GM12874 (cell line): Measurements from ENCODE around the gene ELOVL3.

Source experiments
- TF ChIP-seq, protein P1 (sequence below): IDR thresholded peaks from 2 replicates; pipeline ENCODE4 v1.5.1; 2011; ENCODE audit warnings: low read depth, mild to moderate bottlenecking, control low read depth, low read length, moderate library complexity; ENCODE audit not compliant: insufficient read depth

ELOVL3 gene

DNA sequence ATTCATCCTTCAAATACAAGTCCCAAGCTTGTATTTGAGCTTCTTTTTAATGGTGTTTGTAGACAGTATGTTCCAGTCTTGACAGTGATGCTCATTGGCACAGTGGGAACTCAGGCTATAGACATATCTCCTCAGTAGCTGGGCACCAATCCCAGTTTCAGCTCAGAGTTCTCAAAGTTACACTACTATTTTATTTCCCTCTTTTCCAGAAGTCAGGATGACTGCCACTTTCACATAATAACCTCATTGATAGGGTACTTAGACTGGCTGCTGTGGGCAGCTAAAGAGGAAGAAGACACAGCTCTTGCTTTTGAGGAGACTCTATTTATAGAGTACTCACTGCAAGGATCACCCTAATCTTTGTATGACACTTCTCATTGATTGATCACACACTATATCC lies 21.6 kb downstream of the ELOVL3 start:
- TF ChIP-seq, protein P1, sequence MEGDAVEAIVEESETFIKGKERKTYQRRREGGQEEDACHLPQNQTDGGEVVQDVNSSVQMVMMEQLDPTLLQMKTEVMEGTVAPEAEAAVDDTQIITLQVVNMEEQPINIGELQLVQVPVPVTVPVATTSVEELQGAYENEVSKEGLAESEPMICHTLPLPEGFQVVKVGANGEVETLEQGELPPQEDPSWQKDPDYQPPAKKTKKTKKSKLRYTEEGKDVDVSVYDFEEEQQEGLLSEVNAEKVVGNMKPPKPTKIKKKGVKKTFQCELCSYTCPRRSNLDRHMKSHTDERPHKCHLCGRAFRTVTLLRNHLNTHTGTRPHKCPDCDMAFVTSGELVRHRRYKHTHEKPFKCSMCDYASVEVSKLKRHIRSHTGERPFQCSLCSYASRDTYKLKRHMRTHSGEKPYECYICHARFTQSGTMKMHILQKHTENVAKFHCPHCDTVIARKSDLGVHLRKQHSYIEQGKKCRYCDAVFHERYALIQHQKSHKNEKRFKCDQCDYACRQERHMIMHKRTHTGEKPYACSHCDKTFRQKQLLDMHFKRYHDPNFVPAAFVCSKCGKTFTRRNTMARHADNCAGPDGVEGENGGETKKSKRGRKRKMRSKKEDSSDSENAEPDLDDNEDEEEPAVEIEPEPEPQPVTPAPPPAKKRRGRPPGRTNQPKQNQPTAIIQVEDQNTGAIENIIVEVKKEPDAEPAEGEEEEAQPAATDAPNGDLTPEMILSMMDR, result no peak

DNA sequence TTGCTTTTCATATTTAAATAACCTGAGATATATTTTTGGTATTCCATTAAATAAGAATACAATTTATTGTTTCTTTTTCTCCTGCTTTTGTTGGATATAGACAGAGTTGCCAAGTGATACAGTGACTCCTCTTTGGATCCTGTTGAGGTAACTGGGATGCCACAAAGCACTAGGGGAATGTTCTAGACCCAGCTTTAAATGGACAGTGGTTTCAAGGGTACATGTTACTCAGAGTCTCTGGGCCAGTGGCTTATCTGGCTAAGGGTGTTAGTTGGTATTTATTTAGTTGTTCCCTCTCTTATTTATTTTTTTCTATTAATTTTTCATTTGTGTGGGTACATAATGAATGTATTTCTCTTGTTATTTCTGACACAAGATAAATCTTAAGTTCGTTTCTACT lies 28.3 kb downstream of the ELOVL3 start:
- TF ChIP-seq, protein P1, result no peak

DNA sequence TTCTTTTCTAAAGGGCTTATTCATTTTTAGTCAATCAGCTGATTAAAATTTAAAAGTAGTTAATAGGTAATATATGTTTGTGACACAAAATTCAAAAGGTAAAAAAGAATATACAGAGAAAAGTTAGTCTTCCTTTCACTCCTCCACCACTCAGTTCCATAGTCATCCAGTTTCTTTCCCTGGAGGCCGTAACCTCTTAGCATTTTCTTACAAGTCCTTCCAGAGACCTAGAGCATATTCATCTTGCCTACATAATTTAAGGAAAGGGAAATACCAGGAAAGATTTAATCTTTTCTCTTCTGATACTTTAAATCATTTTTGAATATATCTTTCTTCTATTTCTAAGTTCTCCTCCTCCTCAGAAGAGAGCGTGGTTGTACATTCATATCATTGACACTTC lies 29.3 kb downstream of the ELOVL3 start:
- TF ChIP-seq, protein P1, result no peak

DNA sequence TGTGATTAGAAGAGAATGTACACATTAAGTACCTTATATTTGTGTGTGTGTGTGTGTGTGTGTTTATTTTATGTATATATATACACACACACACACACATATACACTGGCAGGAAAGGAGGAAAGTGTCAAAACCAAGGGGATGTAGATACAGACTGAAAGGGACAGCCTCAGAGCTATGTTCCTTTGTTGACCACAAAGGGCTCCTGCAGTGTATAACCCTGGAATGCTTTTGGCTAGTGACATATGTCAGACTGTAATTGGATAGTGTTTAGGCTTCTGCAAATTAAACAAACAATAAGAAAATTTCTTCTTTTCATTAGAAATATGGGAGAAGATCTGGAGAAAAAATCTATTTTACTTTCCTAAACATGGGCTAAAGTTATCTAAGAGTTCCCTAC lies 35.1 kb downstream of the ELOVL3 start:
- TF ChIP-seq, protein P1, result no peak

DNA sequence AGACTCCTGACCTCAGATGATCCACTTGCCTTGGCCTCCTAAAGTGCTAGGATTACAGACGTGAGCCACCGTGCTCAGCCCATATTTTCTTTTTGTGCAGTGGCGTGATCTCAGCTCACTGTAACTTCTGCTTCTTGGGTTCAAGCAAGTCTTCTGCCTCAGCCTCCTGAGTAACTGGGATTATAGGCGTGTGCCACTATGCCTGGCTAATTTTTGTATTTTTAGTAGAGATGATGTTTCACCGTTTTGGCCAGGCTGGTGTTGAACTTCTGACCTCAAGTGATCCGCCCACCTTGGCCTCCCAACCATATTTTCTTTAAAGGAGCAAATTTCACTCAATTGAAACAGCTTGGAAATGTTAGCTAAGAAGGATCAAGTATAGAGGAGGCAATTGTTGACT lies 35.7 kb downstream of the ELOVL3 start:
- TF ChIP-seq, protein P1, result no peak

DNA sequence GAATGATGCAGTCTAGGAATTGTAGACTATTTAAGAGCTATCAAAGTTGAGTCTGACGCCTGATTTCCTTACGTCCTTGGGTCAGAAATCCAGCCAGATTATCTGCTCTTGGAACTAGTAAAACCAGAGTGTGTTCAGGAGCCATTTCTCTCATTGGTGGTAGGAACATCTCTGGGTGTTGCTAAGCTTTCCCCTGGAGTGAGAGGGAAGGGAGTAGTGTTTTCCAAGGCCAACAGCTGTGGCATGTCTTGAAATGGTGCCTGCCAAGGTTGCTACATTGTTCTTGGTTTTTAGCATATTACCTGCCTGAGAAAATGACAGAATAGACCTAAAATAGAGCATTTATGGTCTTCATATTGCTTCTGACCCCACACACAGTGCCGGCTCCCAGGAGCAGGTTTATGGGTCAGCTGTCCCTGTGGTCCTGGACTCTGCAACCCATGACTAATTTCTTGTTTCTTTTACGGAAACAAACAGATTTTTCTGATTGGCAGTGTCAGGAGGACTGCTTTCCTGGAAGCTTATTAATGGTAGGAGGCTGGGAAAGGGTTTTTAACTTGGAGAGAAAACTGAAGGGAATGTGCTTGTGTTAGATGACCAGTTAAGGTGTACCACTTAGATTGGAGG lies 36.8 kb downstream of the ELOVL3 start:
- TF ChIP-seq, protein P1, result no peak

DNA sequence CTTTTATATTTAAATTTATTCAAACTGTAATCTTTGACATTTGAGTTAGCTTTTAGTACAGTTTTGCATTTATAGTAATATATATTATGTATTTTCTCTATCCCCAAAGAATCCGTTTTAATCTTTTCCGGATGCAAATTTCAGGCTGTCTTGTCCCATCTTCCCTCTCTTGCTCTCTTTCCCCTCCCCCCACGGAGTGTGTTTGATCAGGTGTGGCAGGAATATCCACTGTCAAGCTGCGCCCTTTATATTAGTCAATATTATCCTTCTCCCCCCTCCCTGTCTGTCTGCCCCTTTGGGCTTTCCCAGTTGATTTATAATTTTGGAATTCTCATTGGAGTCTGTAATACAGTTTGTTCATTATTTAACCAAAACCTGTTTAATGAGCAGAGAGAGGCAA lies 38.3 kb downstream of the ELOVL3 start:
- TF ChIP-seq, protein P1, result no peak
